GM04503 (cell line): ENCODE data around the gene COL11A1.
"Not testable (repeated sequence)": the region's sequence is repeated elsewhere in the genome, so short reads cannot be mapped to it uniquely, and the experiment has no call there.

Source experiments
- DNase-seq: peaks from one replicate; pipeline ENCODE4 v3.0.0-alpha.2; 2012; ENCODE audit warnings: low read depth

The COL11A1 gene

DNA sequence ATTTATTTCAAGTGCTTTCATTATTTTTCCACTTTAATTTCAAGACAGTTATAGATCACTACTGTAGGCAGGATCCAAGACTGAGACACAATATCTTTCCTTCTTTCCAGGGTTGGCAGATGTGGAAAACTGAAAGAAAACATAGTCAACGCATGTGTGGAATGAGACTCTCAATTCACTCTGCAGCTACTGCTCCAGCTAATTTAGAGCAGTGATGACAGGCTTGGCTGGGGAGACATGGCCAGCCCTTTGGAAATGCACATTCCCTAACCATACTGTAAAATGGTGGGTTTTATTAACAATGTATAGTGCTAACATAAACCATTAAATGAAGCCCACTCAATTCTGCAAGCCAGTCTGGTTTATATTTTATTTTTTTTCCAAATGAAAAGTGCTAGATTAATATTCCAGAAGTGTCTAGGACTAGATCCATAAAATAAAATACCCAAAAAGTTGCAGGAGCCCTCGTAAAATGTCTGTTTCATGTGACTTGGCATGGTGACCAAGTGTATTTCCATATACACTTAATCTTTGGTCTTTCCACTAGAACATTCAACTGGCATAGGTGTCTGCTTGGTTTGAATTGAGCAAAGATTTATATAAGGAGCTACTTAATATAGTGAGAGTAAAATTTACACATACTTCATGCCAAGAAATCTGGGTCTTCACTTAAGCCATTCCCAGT is 32.9 kb downstream of the COL11A1 start:
- no peak for DNase-seq

DNA sequence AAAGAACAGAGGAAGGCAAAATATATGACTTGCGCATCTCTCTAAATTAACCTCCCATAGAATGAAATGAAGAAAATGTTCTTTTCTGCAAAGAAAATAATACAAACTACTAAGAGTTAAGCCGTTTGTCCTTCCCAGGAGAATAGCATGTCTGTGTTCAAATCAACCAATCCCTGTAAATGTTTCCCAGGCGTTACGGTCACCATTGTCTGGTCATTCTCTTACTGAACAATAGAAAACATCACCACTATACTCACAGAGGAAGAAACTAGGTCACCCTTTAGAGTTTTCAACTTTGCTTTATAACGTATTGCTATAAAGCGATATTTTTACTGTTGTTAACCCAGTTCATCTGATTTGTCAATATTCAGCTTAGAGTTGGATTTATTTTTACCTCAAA is 34.1 kb downstream of the COL11A1 start:
- no peak for DNase-seq

- DNase-seq: no peak
Observed at GRCh38 chr1:103069201-103069600, 39.1 kb downstream of the COL11A1 start.

GRCh38 chr1:103063921-103064320 is 44.4 kb downstream of the COL11A1 start:
- no peak for DNase-seq

DNA sequence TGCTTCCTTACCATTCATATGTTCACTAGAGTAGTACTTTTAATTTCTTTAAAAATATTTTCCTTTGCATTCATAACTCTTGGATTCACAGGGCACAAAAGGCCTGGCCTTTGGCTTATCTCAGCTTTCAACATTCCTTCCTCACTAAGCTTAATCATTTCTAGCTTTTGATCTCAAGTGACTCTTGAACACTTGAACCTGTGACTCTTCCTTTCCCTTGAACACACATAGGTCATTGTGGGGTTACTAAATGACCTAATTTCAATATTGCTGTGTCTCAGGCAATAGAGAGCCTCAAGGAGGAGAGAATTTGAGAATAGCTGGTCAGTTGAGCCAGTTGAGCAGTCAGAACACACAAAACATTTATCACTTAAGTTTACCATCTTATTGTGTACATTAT is 49.9 kb downstream of the COL11A1 start:
- no peak for DNase-seq

DNA sequence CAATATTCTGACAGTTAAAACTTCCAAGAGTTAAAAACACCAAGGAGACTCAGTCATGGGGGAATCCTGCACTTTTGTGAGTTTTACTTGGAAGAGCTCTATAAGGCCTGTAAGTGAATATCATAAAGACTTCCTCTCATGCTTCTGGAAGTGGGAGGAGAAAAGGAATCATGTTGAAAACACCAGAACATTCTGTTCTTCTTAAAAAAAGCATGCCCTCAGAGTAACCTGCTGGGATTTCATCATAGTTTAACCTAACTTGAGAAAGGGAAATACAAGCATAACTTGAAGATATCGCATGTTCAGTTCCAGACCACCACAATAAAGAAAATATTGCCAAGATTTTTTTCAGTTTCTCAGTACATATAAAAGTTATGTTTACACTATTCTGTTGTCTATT is 51.9 kb downstream of the COL11A1 start:
- DNase-seq: no peak

- DNase-seq: not testable (repeated sequence)
Observed at GRCh38 chr1:103028110-103028509, 80.2 kb downstream of the COL11A1 start.

DNA sequence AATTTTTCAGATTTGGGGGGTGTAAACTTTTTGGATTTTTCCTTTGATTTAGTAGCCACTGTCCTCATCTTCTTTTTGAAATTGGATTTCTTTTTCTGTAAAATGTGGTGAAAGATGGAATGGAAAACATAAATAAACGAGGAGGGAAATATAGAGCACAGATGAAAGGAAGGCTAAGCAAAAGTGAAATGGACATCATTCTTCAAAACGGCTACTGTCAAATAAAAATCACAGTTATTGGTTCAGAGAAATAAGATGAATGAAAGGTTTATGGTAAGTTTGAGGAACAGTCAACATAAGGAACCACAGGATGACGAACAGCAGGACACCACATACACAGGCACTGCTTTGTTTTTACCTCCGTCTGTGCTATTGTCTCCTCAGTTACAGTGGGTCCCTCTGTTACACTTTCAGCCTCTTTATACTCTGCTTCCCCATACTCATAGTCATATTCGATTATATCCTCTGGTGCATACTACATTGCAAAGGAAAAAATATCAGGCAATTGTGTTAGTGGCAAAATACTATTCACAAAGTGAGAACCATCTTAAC is 82.4 kb downstream of the COL11A1 start:
- no peak for DNase-seq

DNA sequence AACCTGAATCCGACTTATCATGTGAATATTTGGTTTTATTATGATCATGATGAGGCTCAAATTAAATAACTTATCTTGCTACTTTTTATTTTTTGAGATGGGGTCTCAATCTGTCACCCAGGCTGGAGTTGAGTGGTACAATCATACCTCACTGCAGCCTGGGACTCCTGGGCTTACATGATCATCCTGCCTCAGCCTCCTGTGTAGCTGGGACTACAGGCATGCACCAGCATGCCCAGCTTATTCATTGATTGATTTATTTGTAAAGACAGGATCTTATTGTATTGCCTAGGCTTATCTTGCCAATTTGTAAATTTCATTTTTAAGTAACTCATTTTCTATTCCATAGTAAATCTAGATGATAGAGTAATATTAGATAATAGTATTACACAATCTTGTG is 84.3 kb downstream of the COL11A1 start:
- no peak for DNase-seq

GRCh38 chr1:103002005-103002404 is 106.3 kb downstream of the COL11A1 start:
- no peak for DNase-seq

- DNase-seq: no peak
Observed at GRCh38 chr1:102978874-102979273, 129.4 kb downstream of the COL11A1 start.

GRCh38 chr1:102977292-102977691 is 131.0 kb downstream of the COL11A1 start:
- DNase-seq: no peak

DNA sequence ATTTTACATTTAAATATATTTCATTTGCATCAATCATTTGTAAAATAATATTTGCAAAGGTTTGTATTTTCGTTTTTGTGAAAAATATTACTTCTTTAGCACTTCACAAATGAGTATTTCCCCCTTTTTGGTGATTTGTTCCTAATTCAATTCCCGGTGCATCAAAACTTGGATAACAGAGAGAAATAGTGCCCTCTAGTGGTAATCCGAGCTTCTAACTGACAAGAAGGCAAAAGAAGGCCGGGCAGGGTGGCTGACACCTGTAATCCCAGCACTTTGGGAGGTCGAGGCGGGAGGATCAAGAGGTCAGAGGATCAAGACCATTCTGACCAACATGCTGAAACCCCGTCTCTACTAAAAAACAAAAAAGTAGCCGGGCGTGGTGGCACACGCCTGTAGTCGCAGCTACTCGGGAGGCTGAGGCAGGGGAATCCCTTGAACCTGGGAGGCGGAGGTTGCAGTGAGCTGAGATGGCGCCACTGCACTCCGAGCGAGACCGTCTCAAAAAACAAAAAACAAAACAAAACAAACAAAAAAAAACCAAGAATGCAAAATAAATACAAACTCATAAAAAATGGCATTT is 137.7 kb downstream of the COL11A1 start:
- DNase-seq: peak; percentile 5

DNA sequence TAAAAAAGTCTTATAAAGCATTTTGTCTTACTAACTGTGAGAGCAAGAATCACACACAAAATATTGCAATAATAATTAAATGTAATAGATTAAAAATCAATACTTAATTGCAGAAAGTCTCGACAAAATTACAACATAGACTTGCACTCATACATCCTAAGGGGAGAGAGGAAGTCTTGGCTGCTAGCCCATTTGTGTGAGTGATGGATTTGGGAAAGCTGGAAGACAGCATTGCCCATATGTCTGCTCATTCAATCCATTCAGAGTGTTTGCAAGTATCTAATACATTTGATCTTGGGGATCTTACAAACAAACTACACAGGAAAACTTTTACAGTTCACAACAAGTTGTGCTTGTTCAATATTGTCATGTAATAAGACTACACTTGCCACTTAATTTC is 140.5 kb downstream of the COL11A1 start:
- no peak for DNase-seq

- no peak for DNase-seq
Observed at GRCh38 chr1:102961549-102961948, 146.8 kb downstream of the COL11A1 start.

DNA sequence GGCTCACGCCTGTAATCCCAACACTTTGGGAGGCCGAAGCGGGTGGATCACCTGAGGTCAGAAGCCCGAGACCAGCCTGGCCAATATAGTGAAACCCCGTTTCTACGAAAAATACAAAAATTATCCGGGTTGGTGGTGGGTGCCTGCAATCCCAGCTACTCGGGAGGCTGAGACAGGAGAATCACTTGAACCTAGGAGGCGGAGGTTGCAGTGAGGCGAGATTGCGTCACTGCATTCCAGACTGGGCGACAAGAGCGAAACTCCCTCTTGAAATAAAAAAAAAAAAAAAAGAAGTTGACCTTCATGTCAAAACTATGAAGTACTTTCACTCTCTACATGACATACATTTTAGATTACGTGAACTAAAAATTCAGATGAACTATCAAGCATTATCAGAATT is 153.7 kb downstream of the COL11A1 start:
- no peak for DNase-seq

- DNase-seq: no peak
Observed at GRCh38 chr1:102952400-102952799, 155.9 kb downstream of the COL11A1 start.

DNA sequence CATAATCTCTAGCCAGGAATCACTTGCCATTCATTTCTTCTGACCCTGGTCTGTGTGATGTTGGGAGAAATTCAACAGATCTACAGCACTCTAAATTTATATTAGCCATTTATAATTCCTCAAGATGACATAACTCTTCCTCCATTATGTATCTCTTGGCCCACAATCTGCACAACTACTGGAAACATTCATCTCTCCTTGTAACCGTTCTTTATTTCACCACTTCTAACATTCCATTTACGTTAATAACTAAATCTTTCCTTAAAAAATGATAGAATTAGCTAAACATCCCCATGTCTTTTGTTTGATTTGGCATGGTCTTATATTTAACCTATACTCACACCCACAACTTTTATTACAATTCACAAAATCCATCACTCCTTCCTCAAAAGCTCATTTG is 166.0 kb downstream of the COL11A1 start:
- no peak for DNase-seq

- DNase-seq: no peak
Observed at GRCh38 chr1:102941366-102941947, 166.9 kb downstream of the COL11A1 start.

GRCh38 chr1:102937401-102937800 is 170.9 kb downstream of the COL11A1 start:
- no peak for DNase-seq

DNA sequence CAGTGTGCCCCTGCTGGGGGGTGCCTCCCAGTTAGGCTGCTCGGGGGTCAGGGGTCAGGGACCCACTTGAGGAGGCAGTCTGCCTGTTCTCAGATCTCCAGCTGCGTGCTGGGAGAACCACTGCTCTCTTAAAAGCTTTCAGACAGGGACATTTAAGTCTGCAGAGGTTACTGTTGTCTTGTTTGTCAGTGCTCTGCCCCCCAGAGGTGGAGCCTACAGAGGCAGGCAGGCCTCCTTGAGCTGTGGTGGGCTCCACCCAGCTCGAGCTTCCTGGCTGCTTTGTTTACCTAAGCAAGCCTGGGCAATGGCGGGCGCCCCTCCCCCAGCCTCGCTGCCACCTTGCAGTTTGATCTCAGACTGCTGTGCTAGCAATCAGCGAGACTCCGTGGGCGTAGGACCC is 175.0 kb downstream of the COL11A1 start:
- not testable (repeated sequence) for DNase-seq

DNA sequence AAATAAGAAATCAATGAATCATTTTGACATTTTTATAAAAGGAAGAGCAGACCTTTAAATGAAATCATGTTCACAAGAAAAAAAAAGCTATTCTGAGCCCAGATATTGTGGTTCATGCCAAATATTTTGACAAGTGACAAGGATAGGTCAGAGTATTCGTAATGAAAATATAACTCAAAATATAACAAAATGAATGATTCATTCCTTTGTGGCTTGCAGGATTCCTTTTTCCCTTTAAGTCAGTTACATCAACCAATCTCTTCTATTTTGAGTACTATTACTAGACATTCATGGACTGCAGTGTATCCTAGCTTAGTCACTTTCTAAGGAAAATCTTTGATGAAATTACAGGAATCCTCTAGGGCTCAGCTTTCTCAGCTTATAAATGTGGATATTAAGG is 188.7 kb downstream of the COL11A1 start:
- no peak for DNase-seq

DNA sequence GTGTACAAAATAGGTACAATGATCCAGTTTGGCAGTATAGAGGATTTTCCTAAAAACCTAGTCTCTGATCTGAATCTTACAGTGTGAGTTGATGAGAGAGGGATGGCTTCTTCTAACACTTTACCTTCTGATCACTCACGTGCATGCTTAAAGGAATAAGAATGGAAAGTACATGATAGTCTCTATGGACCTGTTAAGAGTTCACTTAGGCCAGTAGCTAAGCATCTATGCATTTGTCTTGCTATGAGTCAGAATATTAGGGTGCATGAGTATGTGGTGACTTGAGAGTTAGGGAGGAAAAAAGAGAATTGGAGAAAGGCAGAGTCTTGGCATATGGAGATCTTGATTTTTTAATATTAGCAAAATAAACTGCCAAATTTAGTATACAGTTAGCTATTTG is 206.3 kb downstream of the COL11A1 start:
- no peak for DNase-seq

DNA sequence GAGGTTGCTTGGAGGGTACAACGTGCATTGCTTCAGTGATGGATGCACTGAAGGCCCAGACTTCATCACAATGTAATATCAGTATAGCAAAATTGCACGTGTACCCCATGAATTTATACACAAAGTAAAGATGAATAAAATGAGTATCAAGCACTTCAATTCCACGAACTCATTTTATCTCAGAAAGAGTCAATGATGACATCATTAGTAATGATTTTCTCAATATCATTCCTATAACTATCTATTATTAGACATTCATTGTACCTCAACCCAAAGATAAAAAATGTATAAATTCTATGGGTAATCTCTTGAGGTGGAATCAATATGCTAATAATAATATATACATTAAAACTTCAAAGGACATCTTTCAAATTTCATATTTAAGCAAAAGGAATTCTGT is 208.4 kb downstream of the COL11A1 start:
- no peak for DNase-seq
